ENCODE measurements around the gene LGALS9.
"Not testable (repeated sequence)": the region's sequence is repeated elsewhere in the genome, so short reads cannot be mapped to it uniquely, and the experiment has no call there.

LGALS9 gene

GRCh38 chr17:27654654-27655524, 23.9 kb downstream of the LGALS9 start:
- peak; percentile 82 for DNase-seq (ENCODE audit: low spot score)

GRCh38 chr17:27655525-27656111, 24.6 kb downstream of the LGALS9 start:
- DNase-seq (ENCODE audit: low spot score): not testable (repeated sequence)

- not testable (repeated sequence) for DNase-seq (ENCODE audit: low spot score)
Observed at GRCh38 chr17:27656620-27657019, 25.6 kb downstream of the LGALS9 start.

DNA sequence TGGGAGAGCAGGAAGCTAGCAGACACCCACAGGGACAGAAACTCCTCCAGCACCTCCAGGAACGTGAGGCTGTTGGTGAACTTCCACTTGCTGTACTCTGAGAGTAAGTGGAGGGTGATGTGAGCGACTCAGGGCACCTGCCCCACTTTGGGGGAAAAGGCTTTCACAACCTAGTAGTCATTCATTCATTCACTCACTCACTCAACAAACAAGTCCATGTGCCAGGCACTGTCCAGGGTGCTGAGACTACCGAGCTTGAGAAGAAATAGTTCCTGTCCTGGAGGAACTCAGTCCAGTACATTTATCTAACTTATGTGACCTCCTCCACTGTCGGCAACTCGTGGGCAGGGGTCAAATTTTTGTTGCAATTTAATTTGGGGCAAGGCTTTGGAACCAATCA, 26.6 kb downstream of the LGALS9 start:
- DNase-seq (ENCODE audit: low spot score): no peak

DNA sequence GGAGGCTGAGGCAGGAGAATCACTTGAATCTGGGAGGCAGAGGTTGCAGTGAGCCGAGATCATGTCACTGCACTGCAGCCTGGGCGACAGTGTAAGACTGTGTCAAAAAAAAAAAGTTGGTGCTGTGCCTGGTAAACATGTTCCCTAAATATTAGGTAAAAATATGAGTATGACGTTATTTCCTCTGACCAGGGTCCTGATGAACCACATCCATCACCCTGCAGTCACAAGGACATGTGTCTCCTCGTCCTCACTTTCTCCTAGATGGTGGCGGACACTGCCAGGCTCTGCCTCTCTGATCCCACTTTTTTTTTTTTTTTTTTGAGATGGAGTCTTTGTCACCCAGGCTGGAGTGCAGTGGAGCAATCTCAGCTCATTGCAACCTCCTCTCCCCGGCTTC, 28.7 kb downstream of the LGALS9 start:
- DNase-seq (ENCODE audit: low spot score): no peak

DNA sequence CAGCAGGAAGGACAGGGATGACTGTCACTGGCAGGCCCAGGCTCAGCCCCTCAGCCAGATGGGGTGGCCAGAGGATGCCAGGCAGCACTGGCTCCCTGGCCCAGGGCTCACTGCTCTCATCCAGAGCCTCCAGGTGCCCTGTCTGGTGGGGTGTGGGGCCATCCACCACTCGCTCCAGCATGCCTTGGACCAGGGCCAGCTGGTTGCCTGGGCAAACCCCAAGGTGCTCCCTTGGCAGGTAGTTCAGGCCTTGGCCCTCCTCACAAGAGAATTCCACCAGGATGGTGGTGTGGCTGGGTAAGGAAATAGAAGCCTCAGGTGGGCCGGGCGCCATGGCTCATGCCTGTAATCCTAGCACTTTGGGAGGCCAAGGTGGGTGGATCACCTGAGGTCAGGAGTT, 29.4 kb downstream of the LGALS9 start:
- DNase-seq (ENCODE audit: low spot score): no peak

DNA sequence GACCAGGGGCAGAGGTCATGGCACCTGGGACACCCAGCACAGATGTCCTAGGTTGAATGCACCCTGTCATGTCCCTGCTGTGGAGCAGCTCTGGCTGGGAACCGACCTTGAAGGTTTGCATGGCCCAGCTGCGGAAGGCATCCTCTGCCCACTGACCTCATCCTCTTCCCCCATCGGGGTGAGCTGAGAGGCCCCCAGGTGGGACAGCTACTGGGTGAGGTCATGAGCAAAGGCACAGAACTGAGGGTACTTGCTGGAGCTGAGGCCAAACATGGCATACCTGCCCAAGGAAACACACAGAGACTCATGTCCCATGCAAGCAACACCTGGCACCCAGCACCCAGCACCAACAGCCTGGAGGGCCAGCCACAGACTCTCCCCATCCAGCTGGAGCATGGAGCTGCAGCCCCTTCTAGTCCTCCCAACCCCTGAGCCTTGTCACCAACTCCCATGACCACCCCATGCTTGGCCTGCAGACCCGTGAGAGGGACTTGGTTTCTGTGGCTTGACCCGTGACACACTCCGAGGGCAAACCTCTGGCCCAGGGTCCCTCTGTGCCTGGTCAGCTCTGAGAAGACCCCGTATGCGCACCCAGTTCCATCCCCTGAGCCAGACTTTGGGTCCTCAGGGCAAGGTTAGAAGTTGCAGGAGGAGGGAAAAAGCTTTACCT, 33.1 kb downstream of the LGALS9 start:
- DNase-seq (ENCODE audit: low spot score): no peak

DNA sequence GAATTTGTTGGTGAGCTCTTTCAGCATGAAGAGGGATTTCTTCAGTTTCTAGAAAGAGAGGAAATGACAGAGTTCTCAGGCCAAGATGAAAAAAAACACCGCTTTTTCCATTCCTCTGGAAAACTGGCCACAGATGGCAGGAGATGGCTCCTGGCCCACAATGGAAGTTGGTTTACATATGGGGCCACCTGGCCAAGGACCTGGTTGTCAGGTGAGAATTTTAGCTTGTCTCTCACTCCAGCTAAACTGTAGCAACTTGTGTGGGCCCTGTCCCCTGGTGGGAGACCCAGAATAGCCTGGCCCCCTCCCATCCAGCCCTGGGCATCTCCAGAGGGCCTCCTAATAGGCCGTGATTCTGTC, 33.6 kb downstream of the LGALS9 start:
- DNase-seq (ENCODE audit: low spot score): no peak

DNA sequence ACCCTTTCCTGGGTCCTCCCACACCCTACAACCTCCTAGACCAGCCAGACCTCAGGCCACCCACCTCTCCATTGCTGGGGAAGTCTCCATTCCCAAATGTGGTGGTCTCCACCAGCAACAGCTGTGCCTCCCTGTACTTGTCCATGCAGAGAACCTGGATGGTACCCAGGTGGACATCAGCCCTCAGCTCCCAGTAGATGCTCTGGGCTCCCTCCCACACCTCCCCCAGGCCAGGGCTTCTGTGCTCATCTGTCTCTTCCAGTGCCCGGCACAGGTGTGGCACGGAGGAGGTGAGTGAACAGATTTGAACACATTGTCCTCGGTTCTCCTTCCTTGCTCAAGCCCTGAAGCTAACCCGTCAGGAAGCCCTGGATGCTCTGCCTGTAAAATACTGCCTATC, 34.6 kb downstream of the LGALS9 start:
- DNase-seq (ENCODE audit: low spot score): no peak

DNA sequence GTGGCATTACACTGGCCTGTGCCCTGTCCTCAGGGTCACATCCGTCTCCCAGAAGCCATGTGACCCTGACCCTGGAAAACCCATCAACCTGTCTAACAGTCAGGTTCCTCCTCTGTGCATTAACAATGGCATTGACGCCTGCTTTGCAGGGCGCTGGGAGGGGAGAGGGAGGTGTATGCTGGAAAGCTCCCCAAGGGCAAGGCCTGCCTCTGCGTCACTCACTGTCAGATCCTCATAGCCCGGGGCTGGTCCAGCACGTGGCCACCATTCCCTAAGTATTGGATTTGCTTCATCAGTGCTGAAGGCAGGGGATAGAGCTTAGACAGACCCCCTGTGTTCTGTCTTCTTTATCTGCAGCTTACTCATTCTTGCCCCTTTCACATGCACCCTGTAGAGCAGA, 35.3 kb downstream of the LGALS9 start:
- not testable (repeated sequence) for DNase-seq (ENCODE audit: low spot score)

DNA sequence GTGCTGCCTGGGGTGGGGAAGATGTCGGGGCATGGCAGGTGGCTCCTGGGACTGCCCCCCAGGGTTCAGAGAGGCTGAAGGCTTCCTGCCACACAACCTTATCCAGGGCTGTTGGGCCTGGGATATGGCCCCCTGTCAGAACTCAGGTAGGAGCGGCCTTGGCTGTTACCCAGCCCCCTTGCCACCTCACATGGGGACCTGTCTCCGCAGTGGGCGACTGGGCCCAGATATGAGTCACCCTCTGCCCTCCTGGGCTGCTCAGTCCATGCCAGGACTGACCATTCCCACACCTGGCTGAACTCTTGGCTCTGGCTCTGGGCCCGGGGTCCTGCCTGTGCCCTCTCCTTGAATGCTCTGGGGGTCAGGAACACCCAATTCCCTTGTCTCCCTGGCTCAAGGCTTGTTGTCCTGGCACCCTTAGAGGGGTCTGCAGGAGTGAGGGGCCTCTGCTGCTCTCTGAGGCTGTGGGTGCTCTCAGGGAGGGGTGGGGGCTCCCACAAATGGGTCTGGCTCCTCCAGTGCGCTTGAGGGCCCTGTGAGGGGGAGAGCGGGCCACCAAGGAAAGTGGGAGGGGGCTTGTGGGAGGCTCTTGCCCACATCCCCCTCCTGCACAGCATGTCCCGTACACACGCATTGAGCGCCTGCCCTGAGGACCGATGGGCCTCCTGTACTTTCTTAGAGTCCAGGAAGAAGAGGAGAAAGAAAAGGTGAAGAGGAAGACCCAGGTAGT, 36.0 kb downstream of the LGALS9 start:
- no peak for DNase-seq (ENCODE audit: low spot score)

- no peak for DNase-seq (ENCODE audit: low spot score)
Observed at GRCh38 chr17:27667656-27668487, 36.9 kb downstream of the LGALS9 start.

GRCh38 chr17:27668488-27668823, 37.5 kb downstream of the LGALS9 start:
- no peak for DNase-seq (ENCODE audit: low spot score)

- DNase-seq (ENCODE audit: low spot score): no peak
Observed at GRCh38 chr17:27669136-27669535, 38.1 kb downstream of the LGALS9 start.

- DNase-seq (ENCODE audit: low spot score): no peak
Observed at GRCh38 chr17:27669850-27670249, 38.9 kb downstream of the LGALS9 start.

DNA sequence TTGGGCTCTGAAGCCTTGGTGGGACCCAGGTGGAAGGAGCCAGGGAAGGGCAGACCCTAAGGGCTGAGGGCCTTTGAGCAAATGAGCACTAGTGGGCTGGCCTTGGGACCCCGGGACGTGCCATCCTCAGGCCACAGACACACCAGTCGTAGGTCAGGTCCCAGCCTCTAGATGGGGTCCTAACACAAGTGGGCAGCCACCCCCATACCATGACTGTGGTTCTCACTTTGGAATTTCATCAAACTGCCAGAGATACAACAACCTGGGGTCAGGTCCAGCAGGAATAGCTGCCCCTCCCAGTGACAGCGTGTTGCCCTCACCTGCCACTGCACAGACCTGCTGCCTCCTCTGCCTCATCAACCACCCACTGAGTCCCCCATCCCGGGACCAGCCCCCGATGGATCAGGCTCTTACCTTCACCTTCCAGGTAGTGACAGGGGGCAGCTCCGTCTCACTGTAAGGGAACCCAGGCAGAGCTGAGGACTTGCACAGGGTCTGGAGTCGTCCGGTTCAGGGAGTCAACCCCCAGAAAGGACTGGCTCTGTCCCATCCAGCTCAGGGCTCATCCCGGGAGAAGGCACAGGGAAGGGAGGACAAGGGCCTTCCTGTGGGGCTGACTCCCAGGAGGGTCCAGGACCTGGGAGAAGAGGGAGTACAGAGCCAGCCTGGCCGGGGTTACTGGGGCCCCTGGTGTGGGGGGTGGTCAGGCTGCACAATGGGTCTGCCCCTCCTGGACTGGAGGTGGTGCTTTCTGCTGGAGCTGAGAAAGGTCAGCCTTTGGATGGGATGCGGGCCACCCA, 40.0 kb downstream of the LGALS9 start:
- DNase-seq (ENCODE audit: low spot score): no peak

DNA sequence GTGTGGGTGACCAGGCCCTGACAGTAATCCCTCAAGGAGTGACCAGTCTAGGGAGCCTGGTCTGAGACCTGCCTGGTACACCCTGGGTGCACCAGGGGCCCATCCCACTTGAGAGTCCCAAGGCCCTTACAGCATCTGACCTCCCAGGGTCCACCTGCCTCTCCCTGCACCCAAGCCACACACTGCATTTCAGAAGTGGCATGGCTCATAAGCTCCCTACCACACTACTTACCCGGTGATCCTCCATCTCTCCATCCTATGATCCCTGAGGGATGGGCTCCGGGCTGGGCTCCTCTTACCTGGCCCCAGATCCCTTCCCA, 40.6 kb downstream of the LGALS9 start:
- DNase-seq (ENCODE audit: low spot score): no peak

GRCh38 chr17:27671977-27672480, 41.0 kb downstream of the LGALS9 start:
- DNase-seq (ENCODE audit: low spot score): not testable (repeated sequence)

DNA sequence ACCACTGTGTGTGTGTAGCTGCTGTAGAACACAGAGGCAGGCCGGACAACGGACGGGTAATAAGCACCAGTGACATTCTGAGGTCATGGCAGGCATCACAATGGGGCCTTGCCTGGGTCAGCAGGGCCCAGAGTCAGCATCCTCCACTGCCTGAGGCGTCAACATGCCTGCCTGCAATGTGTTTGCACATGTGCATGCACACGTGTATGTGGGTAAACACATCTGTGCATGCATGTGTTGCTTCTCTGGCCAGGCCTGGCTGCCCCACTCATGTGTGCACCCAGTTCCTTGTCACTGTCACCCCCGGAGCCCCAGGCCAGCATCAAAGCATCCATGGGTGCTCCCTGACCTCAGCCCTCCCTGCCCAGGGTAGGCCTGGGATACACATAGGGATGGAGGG, 43.3 kb downstream of the LGALS9 start:
- no peak for DNase-seq (ENCODE audit: low spot score)

- no peak for DNase-seq (ENCODE audit: low spot score)
Observed at GRCh38 chr17:27677191-27677590, 46.2 kb downstream of the LGALS9 start.

GRCh38 chr17:27686322-27686721, 55.3 kb downstream of the LGALS9 start:
- not testable (repeated sequence) for DNase-seq (ENCODE audit: low spot score)

Measured in AG20443 (cell line).